ENCODE results near the gene KLK5. TPM values are rescaled to one million over a fixed set of nuclear protein-coding genes. Genes with fewer than 3 reads are reported as not detected.

Gene KLK5
- polyA plus RNA-seq, 1 donor (not counting 4 experiments of a cell fraction or from before 2014, with no cell fraction given) = 477 TPM

- no peak for DNase-seq (ENCODE audit: low read depth, low spot score)
- dilution Hi-C loops (cut with MboI; ENCODE audit: extremely low pct_ligation_motif_present, low sequenced_read_pairs) = no loop called here
- H3K9ac ChIP-seq (ENCODE audit: control insufficient read depth, extremely low read depth, insufficient read depth, low read length) = peak overlapping the region; percentile 86
- TF ChIP-seq CTCF (optimal IDR thresholded peaks at IDR 0.05 in 1 of 3, IDR thresholded peaks at IDR 0.05 in 1 of 3, conservative IDR thresholded peaks at IDR 0.05 in 1 of 3; ENCODE audit: extremely low read depth in 1 of 3, insufficient read depth in 2 of 3, low read length in 3 of 3) (no peak), EZH2 (IDR thresholded peaks at IDR 0.05; ENCODE audit: low read length) (no peak)
- H3K27ac ChIP-seq (ENCODE audit: control insufficient read depth, insufficient read depth, low read length) = peak overlapping the region; percentile 80
- H2AFZ ChIP-seq (ENCODE audit: control insufficient read depth, low read length) = peak overlapping the region; percentile 60
- peaks cover 35% of the 10 kb centered on the region for H3K4me1 ChIP-seq (ENCODE audit: control insufficient read depth, extremely low read depth, insufficient read depth, low read length)
- no peaks in the 10 kb centered on the region for H3K9me1 ChIP-seq (ENCODE audit: control insufficient read depth, extremely low read depth, insufficient read depth, low read length)
- peak; percentile 83 for FAIRE-seq
- peak overlapping the region; percentile 83 for H3K4me2 ChIP-seq (ENCODE audit: control insufficient read depth, extremely low read depth, insufficient read depth, low read depth, low read length)
- peaks cover 2 to 6% of the 10 kb centered on the region in 2 experiments for H3K36me3 ChIP-seq (ENCODE audit: control insufficient read depth in 2 of 2, extremely low read depth in 1 of 2, insufficient read depth in 2 of 2, low read length in 2 of 2)
- peak overlapping the region; percentile 47 to 87 (median 85) for H3K4me3 ChIP-seq (ENCODE audit: control insufficient read depth in 2 of 3, extremely low read depth in 1 of 3, insufficient read depth in 2 of 3, low read depth in 1 of 3, low read length in 3 of 3)
- no peaks in the 10 kb centered on the region for H4K20me1 ChIP-seq (ENCODE audit: control insufficient read depth, extremely low read depth, insufficient read depth, low read length)
- H3K79me2 ChIP-seq (ENCODE audit: control insufficient read depth, insufficient read depth, low read length) = peaks cover 14% of the 10 kb centered on the region
- no peaks in the 10 kb centered on the region for H3K9me3 ChIP-seq (ENCODE audit: control insufficient read depth, low read depth, low read length)
- no peaks in the 10 kb centered on the region for H3K27me3 ChIP-seq (ENCODE audit: control insufficient read depth, extremely low read depth, insufficient read depth, low read length)
Observed at GRCh38 chr19:51000426-51000825, 47.6 kb upstream of the KLK5 start.

DNA sequence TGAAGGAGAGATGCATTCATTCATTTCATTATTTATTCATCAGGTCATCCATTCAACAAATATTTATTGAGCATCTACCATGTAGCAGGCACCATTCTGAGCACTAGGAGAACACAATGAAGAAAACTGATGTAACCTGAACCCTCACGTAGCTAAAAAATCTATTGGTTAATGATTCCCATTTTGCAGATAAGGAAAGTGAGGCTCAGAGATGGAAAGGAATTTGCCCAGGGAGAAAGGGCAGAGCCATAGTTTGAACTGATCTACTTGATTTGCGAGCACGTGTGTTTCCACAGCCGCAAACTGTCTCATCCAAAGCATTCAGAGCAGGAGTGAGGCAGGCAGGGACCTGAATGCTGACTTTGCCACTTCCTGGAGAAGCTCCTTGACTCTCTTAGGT, 45.8 kb upstream of the KLK5 start:
- DNase-seq (ENCODE audit: low read depth, low spot score) (no peak), FAIRE-seq (peak; percentile 94)
- Histone ChIP-seq H3K4me3 (ENCODE audit: control insufficient read depth in 2 of 3, extremely low read depth in 1 of 3, insufficient read depth in 2 of 3, low read depth in 1 of 3, low read length in 3 of 3) (no peak overlapping the region), H4K20me1 (ENCODE audit: control insufficient read depth, extremely low read depth, insufficient read depth, low read length) (no peaks in the 10 kb centered on the region), H3K9ac (ENCODE audit: control insufficient read depth, extremely low read depth, insufficient read depth, low read length) (peak overlapping the region; percentile 25), H3K79me2 (ENCODE audit: control insufficient read depth, insufficient read depth, low read length) (peaks cover 14% of the 10 kb centered on the region), H3K4me2 (ENCODE audit: control insufficient read depth, extremely low read depth, insufficient read depth, low read depth, low read length) (peak overlapping the region; percentile 24), H3K9me1 (ENCODE audit: control insufficient read depth, extremely low read depth, insufficient read depth, low read length) (no peaks in the 10 kb centered on the region), H2AFZ (ENCODE audit: control insufficient read depth, low read length) (no peak overlapping the region), H3K4me1 (ENCODE audit: control insufficient read depth, extremely low read depth, insufficient read depth, low read length) (peaks cover 35% of the 10 kb centered on the region), H3K36me3 (ENCODE audit: control insufficient read depth in 2 of 2, extremely low read depth in 1 of 2, insufficient read depth in 2 of 2, low read length in 2 of 2) (peaks cover 2 to 6% of the 10 kb centered on the region in 2 experiments), H3K27ac (ENCODE audit: control insufficient read depth, insufficient read depth, low read length) (no peak overlapping the region), H3K9me3 (ENCODE audit: control insufficient read depth, low read depth, low read length) (no peaks in the 10 kb centered on the region), H3K27me3 (ENCODE audit: control insufficient read depth, extremely low read depth, insufficient read depth, low read length) (no peaks in the 10 kb centered on the region)
- TF ChIP-seq EZH2 (IDR thresholded peaks at IDR 0.05; ENCODE audit: low read length) = no peak
- no peak for TF ChIP-seq CTCF (optimal IDR thresholded peaks at IDR 0.05 in 1 of 3, IDR thresholded peaks at IDR 0.05 in 1 of 3, conservative IDR thresholded peaks at IDR 0.05 in 1 of 3; ENCODE audit: extremely low read depth in 1 of 3, insufficient read depth in 2 of 3, low read length in 3 of 3)
- dilution Hi-C loops (cut with MboI; ENCODE audit: extremely low pct_ligation_motif_present, low sequenced_read_pairs) = no loop called here

Data from keratinocyte (primary cell).